HG03159 (cell line): ENCODE data around the gene ELMO3.

ENCODE experiments used
- ATAC-seq: cut with Tn5 transposase; IDR thresholded peaks from one replicate; pipeline ENCODE4 v1.9.1; 2021; ENCODE audit warnings: mild to moderate bottlenecking, moderate library complexity; ENCODE audit not compliant: unreplicated experiment

ELMO3 gene

GRCh38 chr16:67193536-67193935, 5.4 kb upstream of the ELMO3 start:
- no peak for ATAC-seq

- no peak for ATAC-seq
Observed at GRCh38 chr16:67194260-67194659, 4.7 kb upstream of the ELMO3 start.

GRCh38 chr16:67195676-67196075, 3.3 kb upstream of the ELMO3 start:
- ATAC-seq, result no peak

GRCh38 chr16:67196881-67197280, 2.0 kb upstream of the ELMO3 start:
- no peak for ATAC-seq

- ATAC-seq, result no peak
Observed at GRCh38 chr16:67197704-67198103, 1.2 kb upstream of the ELMO3 start.

GRCh38 chr16:67198238-67198734, 645 bp upstream of the ELMO3 start:
- ATAC-seq, result no peak

GRCh38 chr16:67199808-67200198, 872 bp downstream of the ELMO3 start:
- ATAC-seq, result no peak

- no peak for ATAC-seq
Observed at GRCh38 chr16:67200491-67200890, 1.6 kb downstream of the ELMO3 start.

- ATAC-seq, result no peak
Observed at GRCh38 chr16:67201411-67202345, 2.7 kb downstream of the ELMO3 start.

- ATAC-seq, result no peak
Observed at GRCh38 chr16:67202426-67202825, 3.5 kb downstream of the ELMO3 start.

- no peak for ATAC-seq
Observed at GRCh38 chr16:67202956-67203493, 4.1 kb downstream of the ELMO3 start.

- ATAC-seq, result no peak
Observed at GRCh38 chr16:67204076-67204475, 5.1 kb downstream of the ELMO3 start.

GRCh38 chr16:67206129-67206837, 7.4 kb downstream of the ELMO3 start:
- no peak for ATAC-seq

- no peak for ATAC-seq
Observed at GRCh38 chr16:67206838-67207248, 7.9 kb downstream of the ELMO3 start.

- ATAC-seq, result no peak
Observed at GRCh38 chr16:67207249-67208091, 8.5 kb downstream of the ELMO3 start.

- ATAC-seq, result no peak
Observed at GRCh38 chr16:67208154-67208896, 9.4 kb downstream of the ELMO3 start.

GRCh38 chr16:67209565-67209964, 10.6 kb downstream of the ELMO3 start:
- no peak for ATAC-seq

GRCh38 chr16:67210069-67210937, 11.4 kb downstream of the ELMO3 start:
- no peak for ATAC-seq

GRCh38 chr16:67211674-67212073, 12.7 kb downstream of the ELMO3 start:
- no peak for ATAC-seq
